ENCODE measurements around the gene BRAF.

The BRAF gene

GRCh38 chr7:140673063-140673773 is 251.5 kb downstream of the BRAF start (continued):
- TF ChIP-seq ZBTB49 (tag by site-specific recombination; IDR thresholded peaks at IDR 0.05; ENCODE audit: low read depth) (no peak), ZNF558 (tag by site-specific recombination; IDR thresholded peaks at IDR 0.05) (no peak), ZNF701 (tag by site-specific recombination; IDR thresholded peaks at IDR 0.05) (no peak), ZNF585B (tag by site-specific recombination; IDR thresholded peaks at IDR 0.05) (no peak), ZNF621 (tag by site-specific recombination; IDR thresholded peaks at IDR 0.05) (no peak), ZNF785 (tag by site-specific recombination; IDR thresholded peaks at IDR 0.05) (no peak), ZNF157 (tag by site-specific recombination; IDR thresholded peaks at IDR 0.05) (no peak), ZNF112 (tag by site-specific recombination; IDR thresholded peaks at IDR 0.05) (no peak), PRDM1 (tag by site-specific recombination; IDR thresholded peaks at IDR 0.05) (no peak), ZFHX2 (tag by site-specific recombination; conservative IDR thresholded peaks at IDR 0.05) (peak; percentile 86), ZNF677 (tag by site-specific recombination; IDR thresholded peaks at IDR 0.05) (no peak), ZNF10 (tag by site-specific recombination; IDR thresholded peaks at IDR 0.05) (peak; percentile 73; the same call in 1 of the 2 replicates), ZNF202 (tag by site-specific recombination; IDR thresholded peaks at IDR 0.05; ENCODE audit: borderline replicate concordance) (no peak), ZNF560 (tag by site-specific recombination; IDR thresholded peaks at IDR 0.05; ENCODE audit: borderline replicate concordance) (no peak), MYNN (tag by site-specific recombination; IDR thresholded peaks at IDR 0.05; ENCODE audit: borderline replicate concordance) (no peak), ZNF311 (tag by site-specific recombination; IDR thresholded peaks at IDR 0.05; ENCODE audit: borderline replicate concordance) (no peak), ZFP37 (tag by site-specific recombination; IDR thresholded peaks at IDR 0.05) (0 out of 2 replicates have a peak, but pooled peaks have one; percentile 65), SCRT1 (tag by site-specific recombination; IDR thresholded peaks at IDR 0.05; ENCODE audit: borderline replicate concordance) (no peak), ZBTB1 (tag by site-specific recombination; IDR thresholded peaks at IDR 0.05) (no peak), ZNF624 (tag by site-specific recombination; IDR thresholded peaks at IDR 0.05) (no peak), TSHZ1 (tag by site-specific recombination; IDR thresholded peaks at IDR 0.05; ENCODE audit: borderline replicate concordance) (no peak), YY1 (tag by site-specific recombination; IDR thresholded peaks at IDR 0.05) (no peak), ZNF394 (tag by site-specific recombination; IDR thresholded peaks at IDR 0.05; ENCODE audit: borderline replicate concordance) (0 out of 2 replicates have a peak, but pooled peaks have one; percentile 11), ZNF837 (tag by site-specific recombination; IDR thresholded peaks at IDR 0.05) (no peak), REST (tag by site-specific recombination; IDR thresholded peaks at IDR 0.05) (no peak), ZNF132 (tag by site-specific recombination; IDR thresholded peaks at IDR 0.05; ENCODE audit: borderline replicate concordance) (no peak), ZNF514 (tag by site-specific recombination; IDR thresholded peaks at IDR 0.05) (no peak), ZNF777 (tag by site-specific recombination; IDR thresholded peaks at IDR 0.05; ENCODE audit: borderline replicate concordance) (0 out of 2 replicates have a peak, but pooled peaks have one; percentile 40)
- TF ChIP-seq, protein P1, sequence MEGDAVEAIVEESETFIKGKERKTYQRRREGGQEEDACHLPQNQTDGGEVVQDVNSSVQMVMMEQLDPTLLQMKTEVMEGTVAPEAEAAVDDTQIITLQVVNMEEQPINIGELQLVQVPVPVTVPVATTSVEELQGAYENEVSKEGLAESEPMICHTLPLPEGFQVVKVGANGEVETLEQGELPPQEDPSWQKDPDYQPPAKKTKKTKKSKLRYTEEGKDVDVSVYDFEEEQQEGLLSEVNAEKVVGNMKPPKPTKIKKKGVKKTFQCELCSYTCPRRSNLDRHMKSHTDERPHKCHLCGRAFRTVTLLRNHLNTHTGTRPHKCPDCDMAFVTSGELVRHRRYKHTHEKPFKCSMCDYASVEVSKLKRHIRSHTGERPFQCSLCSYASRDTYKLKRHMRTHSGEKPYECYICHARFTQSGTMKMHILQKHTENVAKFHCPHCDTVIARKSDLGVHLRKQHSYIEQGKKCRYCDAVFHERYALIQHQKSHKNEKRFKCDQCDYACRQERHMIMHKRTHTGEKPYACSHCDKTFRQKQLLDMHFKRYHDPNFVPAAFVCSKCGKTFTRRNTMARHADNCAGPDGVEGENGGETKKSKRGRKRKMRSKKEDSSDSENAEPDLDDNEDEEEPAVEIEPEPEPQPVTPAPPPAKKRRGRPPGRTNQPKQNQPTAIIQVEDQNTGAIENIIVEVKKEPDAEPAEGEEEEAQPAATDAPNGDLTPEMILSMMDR (tag by site-specific recombination; IDR thresholded peaks at IDR 0.05): peak; percentile 77

All from HEK293 (cell line).